H9 (cell line): ENCODE measurements around the gene ATRNL1. TPM values are rescaled to one million over a fixed set of nuclear protein-coding genes. Genes with fewer than 3 reads are reported as not detected.

Source experiments
- DNase-seq: peaks from one replicate; pipeline ENCODE4 v3.0.0-alpha.2; 2017
- H2AFZ ChIP-seq: one replicate; pipeline ENCODE4 v1.6.1; 2013; ENCODE audit warnings: mild to moderate bottlenecking, low read length, control low read depth, moderate library complexity
- H2AK5ac ChIP-seq: 2 replicates; pipeline ENCODE4 v1.6.1; 2013; ENCODE audit warnings: low read length, control low read depth, mixed read lengths; ENCODE audit not compliant: insufficient read length
- H2BK120ac ChIP-seq: one replicate; pipeline ENCODE4 v1.6.1; 2013; ENCODE audit warnings: low read depth, mild to moderate bottlenecking, low read length, control low read depth, inconsistent platforms; ENCODE audit not compliant: poor library complexity, severe bottlenecking
- H2BK12ac ChIP-seq: 2 replicates; pipeline ENCODE4 v1.6.1; 2013; ENCODE audit warnings: low read length, control low read depth, mixed read lengths, low read depth; ENCODE audit not compliant: insufficient read length
- H2BK15ac ChIP-seq: 2 replicates; pipeline ENCODE4 v1.6.1; 2013; ENCODE audit warnings: low read depth, low read length, control low read depth
- H2BK20ac ChIP-seq: one replicate; pipeline ENCODE4 v1.6.1; 2013; ENCODE audit warnings: low read depth, mild to moderate bottlenecking, low read length, control low read depth, inconsistent platforms; ENCODE audit not compliant: poor library complexity, severe bottlenecking
- H2BK5ac ChIP-seq: 2 replicates; pipeline ENCODE4 v1.6.1; 2013; ENCODE audit warnings: low read length, control low read depth, mixed read lengths; ENCODE audit not compliant: insufficient read length
- H3K14ac ChIP-seq: 2 replicates; pipeline ENCODE4 v1.6.1; 2013; ENCODE audit warnings: low read length, control low read depth; ENCODE audit not compliant: insufficient read depth
- H3K18ac ChIP-seq: 2 replicates; pipeline ENCODE4 v1.6.1; 2013; ENCODE audit warnings: low read depth, mild to moderate bottlenecking, mixed read lengths, low read length, control low read depth; ENCODE audit not compliant: insufficient read length
- H3K23ac ChIP-seq: 2 replicates; pipeline ENCODE4 v1.6.1; 2013; ENCODE audit warnings: low read length, control low read depth, mixed read lengths, low read depth; ENCODE audit not compliant: insufficient read length
- H3K23me2 ChIP-seq: 2 replicates; pipeline ENCODE4 v1.6.1; 2013; ENCODE audit warnings: low read depth, mild to moderate bottlenecking, mixed read lengths, low read length, control low read depth; ENCODE audit not compliant: insufficient read length, poor library complexity, severe bottlenecking
- H3K27ac ChIP-seq: 2 replicates; pipeline ENCODE4 v1.5.1; 2013; ENCODE audit warnings: low read length, control low read depth, mixed read lengths, low read depth; ENCODE audit not compliant: insufficient read length
- H3K27me3 ChIP-seq: 2 replicates; pipeline ENCODE4 v1.6.1; 2013; ENCODE audit warnings: low read length, control low read depth, inconsistent platforms; ENCODE audit not compliant: insufficient read depth
- H3K4ac ChIP-seq: 2 replicates; pipeline ENCODE4 v1.6.1; 2013; ENCODE audit warnings: low read depth, mild to moderate bottlenecking, control low read depth, inconsistent platforms, low read length, moderate library complexity
- H3K4me1 ChIP-seq: 2 replicates; pipeline ENCODE4 v1.6.1; 2013; ENCODE audit warnings: low read length, control low read depth, inconsistent platforms; ENCODE audit not compliant: insufficient read depth
- H3K4me2 ChIP-seq: 2 replicates; pipeline ENCODE4 v1.6.1; 2013; ENCODE audit warnings: low read length, control low read depth, mixed read lengths; ENCODE audit not compliant: insufficient read length, insufficient read depth
- H3K56ac ChIP-seq: 2 replicates; pipeline ENCODE4 v1.6.1; 2013; ENCODE audit warnings: low read depth, mild to moderate bottlenecking, mixed read lengths, low read length, control low read depth; ENCODE audit not compliant: insufficient read length
- H3K79me1 ChIP-seq: 2 replicates; pipeline ENCODE4 v1.6.1; 2013; ENCODE audit warnings: low read depth, mild to moderate bottlenecking, moderate library complexity, low read length, control low read depth, inconsistent platforms; ENCODE audit not compliant: insufficient read depth, poor library complexity, severe bottlenecking
- H3K79me2 ChIP-seq: 2 replicates; pipeline ENCODE4 v1.6.1; 2013; ENCODE audit warnings: low read length, control low read depth, inconsistent platforms; ENCODE audit not compliant: insufficient read depth
- H3K9ac ChIP-seq: 2 replicates; pipeline ENCODE4 v1.6.1; 2013; ENCODE audit warnings: low read length, control low read depth, mixed read lengths; ENCODE audit not compliant: insufficient read length; ENCODE audit errors: extremely low read depth
- H3K9me3 ChIP-seq: one replicate; pipeline ENCODE4 v1.6.1; 2013; ENCODE audit warnings: low read depth, low read length, inconsistent platforms; ENCODE audit not compliant: control insufficient read depth
- H3T11ph ChIP-seq: one replicate; pipeline ENCODE4 v1.6.1; 2013; ENCODE audit warnings: mild to moderate bottlenecking, low read length, control low read depth, inconsistent platforms
- H4K20me1 ChIP-seq: one replicate; pipeline ENCODE4 v1.6.1; 2013; ENCODE audit not compliant: control insufficient read depth, insufficient read length, insufficient read depth
- H4K5ac ChIP-seq: 2 replicates; pipeline ENCODE4 v1.6.1; 2013; ENCODE audit warnings: low read depth, mild to moderate bottlenecking, mixed read lengths, low read length, control low read depth; ENCODE audit not compliant: insufficient read length
- H4K8ac ChIP-seq: replicated peaks from 2 replicates; pipeline ENCODE4 v1.6.1; 2013; ENCODE audit warnings: low read length, control low read depth, mixed read lengths, low read depth; ENCODE audit not compliant: insufficient read length
- H4K91ac ChIP-seq: 2 replicates; pipeline ENCODE4 v1.6.1; 2013; ENCODE audit warnings: low read depth, mild to moderate bottlenecking, moderate library complexity, mixed read lengths, low read length, control low read depth; ENCODE audit not compliant: insufficient read length
- H3K27ac Mint-ChIP-seq, 3 experiments: 2 replicates in 2 of 3; 3 replicates in 1 of 3; pipeline ENCODE4 v1.8.0; 2020 to 2021; ENCODE audit warnings: mixed read lengths in 3 of 3, mild to moderate bottlenecking in 1 of 3, moderate library complexity in 1 of 3
- H3K27me3 Mint-ChIP-seq: 2 replicates; pipeline ENCODE4 v1.8.0; 2021; ENCODE audit warnings: low read depth, mild to moderate bottlenecking, moderate library complexity, mixed read lengths
- H3K36me3 Mint-ChIP-seq, 3 experiments: 2 replicates in 2 of 3; 3 replicates in 1 of 3; pipeline ENCODE4 v1.8.0; 2020 to 2021; ENCODE audit warnings: low read depth in 3 of 3, mixed read lengths in 3 of 3; ENCODE audit not compliant: insufficient read depth in 1 of 3
- H3K4me1 Mint-ChIP-seq, 2 experiments: 2 replicates each; pipeline ENCODE4 v1.8.0; 2020; ENCODE audit warnings: mixed read lengths in 2 of 2
- H3K4me3 Mint-ChIP-seq, 2 experiments: 2 replicates in 1 of 2; 3 replicates in 1 of 2; pipeline ENCODE4 v1.8.0; 2020 to 2021; ENCODE audit warnings: mild to moderate bottlenecking in 2 of 2, mixed read lengths in 2 of 2, moderate library complexity in 1 of 2
- H3K9me3 Mint-ChIP-seq, 2 experiments: 2 replicates in 1 of 2; 3 replicates in 1 of 2; pipeline ENCODE4 v1.8.0; 2020; ENCODE audit warnings: mild to moderate bottlenecking in 2 of 2, mixed read lengths in 2 of 2, moderate library complexity in 1 of 2
- WGBS: extraction: QIAGEN DNeasy Blood & Tissue Kit; methylation state at CpG from one replicate; pipeline ENCODE4 v1.1.7; 2013; ENCODE audit warnings: missing lambda C conversion rate, low lambda C conversion rate, mixed read lengths; ENCODE audit not compliant: insufficient read length; ENCODE audit errors: extremely low coverage; 5-methylcytosine and 5-hydroxymethylcytosine counted together
- total RNA-seq: library from RNA; stranded (reverse); gene quantifications from 2 replicates; pipeline ENCODE4 v1.2.1, GENCODE V29; 2021
- TF ChIP-seq, protein P1 (sequence below): fragments of 200-600 bp; sonication (generic); conservative IDR thresholded peaks from 3 replicates; pipeline ENCODE4 v1.8.0; 2021; ENCODE audit warnings: antibody characterized with exemption, mild to moderate bottlenecking

ATRNL1 gene
- total RNA-seq, 1 experiment from 2014 or later, result 9.2 TPM

DNA sequence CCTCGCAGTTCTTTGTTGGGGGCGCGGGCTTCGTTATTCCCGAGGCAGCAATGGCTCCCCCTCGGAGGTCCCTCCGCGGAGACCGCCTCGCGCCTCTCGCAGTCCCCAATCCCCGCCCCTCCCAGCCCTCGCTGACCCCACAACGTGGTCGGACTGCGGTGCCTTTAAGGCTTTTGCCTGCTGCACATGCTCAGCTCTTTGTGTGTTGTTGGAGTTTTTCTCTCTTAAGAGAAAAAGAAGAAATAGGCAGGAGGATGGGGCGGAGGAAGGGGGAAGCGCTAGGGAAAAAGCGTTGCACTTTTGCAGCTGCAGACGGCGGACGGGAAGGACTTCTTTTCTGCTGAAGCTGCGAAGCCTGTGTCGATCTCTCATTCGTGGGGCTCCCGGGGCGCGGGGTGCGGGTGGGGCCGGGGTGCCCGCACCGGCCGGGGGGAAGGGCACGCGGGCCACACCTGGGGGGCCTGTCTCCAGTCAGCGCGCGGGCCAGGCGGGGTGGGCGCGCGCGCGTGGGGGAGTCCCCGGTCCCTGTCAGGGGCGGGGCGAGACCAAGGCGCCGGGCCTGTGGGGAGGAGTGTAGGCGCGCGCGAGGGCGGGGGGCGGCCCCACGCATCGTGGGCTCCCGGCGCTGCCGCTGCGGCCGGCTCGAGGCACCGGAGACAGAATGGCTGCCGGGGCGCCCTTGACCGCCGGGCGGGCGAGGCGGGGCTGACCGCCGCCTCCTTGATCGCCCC is 445 bp upstream of the ATRNL1 start:
- peak overlapping the region; percentile 89 for H3K14ac ChIP-seq
- H3K9me3 Mint-ChIP-seq, result peaks cover 2 to 4% of the 10 kb centered on the region in 2 experiments; a peak in 4 of 5 replicates
- H2BK12ac ChIP-seq, result no peak overlapping the region
- H3K4me2 ChIP-seq, result peak overlapping the region; percentile 60
- peak overlapping the region; percentile 82 to 92 for H3K4me3 Mint-ChIP-seq
- H3K4me1 Mint-ChIP-seq, result peaks cover 33 to 34% of the 10 kb centered on the region in 2 experiments
- peak; percentile 65 for DNase-seq
- no peak overlapping the region for H4K91ac ChIP-seq
- H3K23me2 ChIP-seq, result peaks cover 10% of the 10 kb centered on the region
- no peak overlapping the region for H4K8ac ChIP-seq
- no CpG with 5 or more reads among the region's 75 CpGs for WGBS
- peaks cover 34% of the 10 kb centered on the region for H3K27me3 Mint-ChIP-seq
- H2BK20ac ChIP-seq, result no peak overlapping the region
- no peaks in the 10 kb centered on the region; the same call in 1 of the 2 replicates for H3K79me2 ChIP-seq
- no peak overlapping the region for H2AK5ac ChIP-seq
- no peaks in the 10 kb centered on the region for H3K79me1 ChIP-seq
- H3K4ac ChIP-seq, result no peak overlapping the region
- no peaks in the 10 kb centered on the region for H4K20me1 ChIP-seq
- H2BK5ac ChIP-seq, result no peak overlapping the region
- H3K27me3 ChIP-seq, result peaks cover 4% of the 10 kb centered on the region; the same call in 1 of the 2 replicates
- no peak overlapping the region for H3K27ac ChIP-seq
- no peak overlapping the region for H3K56ac ChIP-seq
- peaks cover 3% of the 10 kb centered on the region; the same call in 1 of the 2 replicates for H3K4me1 ChIP-seq
- H3K36me3 Mint-ChIP-seq, result peaks cover 2 to 4% (median 3%) of the 10 kb centered on the region in 3 experiments; a peak in 5 of 7 replicates
- H4K5ac ChIP-seq, result no peak overlapping the region
- no peak overlapping the region for H3T11ph ChIP-seq
- H2AFZ ChIP-seq, result peak overlapping the region; percentile 5
- TF ChIP-seq, protein P1, sequence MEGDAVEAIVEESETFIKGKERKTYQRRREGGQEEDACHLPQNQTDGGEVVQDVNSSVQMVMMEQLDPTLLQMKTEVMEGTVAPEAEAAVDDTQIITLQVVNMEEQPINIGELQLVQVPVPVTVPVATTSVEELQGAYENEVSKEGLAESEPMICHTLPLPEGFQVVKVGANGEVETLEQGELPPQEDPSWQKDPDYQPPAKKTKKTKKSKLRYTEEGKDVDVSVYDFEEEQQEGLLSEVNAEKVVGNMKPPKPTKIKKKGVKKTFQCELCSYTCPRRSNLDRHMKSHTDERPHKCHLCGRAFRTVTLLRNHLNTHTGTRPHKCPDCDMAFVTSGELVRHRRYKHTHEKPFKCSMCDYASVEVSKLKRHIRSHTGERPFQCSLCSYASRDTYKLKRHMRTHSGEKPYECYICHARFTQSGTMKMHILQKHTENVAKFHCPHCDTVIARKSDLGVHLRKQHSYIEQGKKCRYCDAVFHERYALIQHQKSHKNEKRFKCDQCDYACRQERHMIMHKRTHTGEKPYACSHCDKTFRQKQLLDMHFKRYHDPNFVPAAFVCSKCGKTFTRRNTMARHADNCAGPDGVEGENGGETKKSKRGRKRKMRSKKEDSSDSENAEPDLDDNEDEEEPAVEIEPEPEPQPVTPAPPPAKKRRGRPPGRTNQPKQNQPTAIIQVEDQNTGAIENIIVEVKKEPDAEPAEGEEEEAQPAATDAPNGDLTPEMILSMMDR, result no peak
- H3K23ac ChIP-seq, result no peak overlapping the region
- H2BK15ac ChIP-seq, result no peak overlapping the region
- H3K9me3 ChIP-seq, result no peaks in the 10 kb centered on the region
- peak overlapping the region; percentile 42 for H3K9ac ChIP-seq
- peak overlapping the region in 1 of 3 experiments; percentile 94; a peak in 3 of 7 replicates for H3K27ac Mint-ChIP-seq
- H3K18ac ChIP-seq, result peak overlapping the region; percentile 16
- peak overlapping the region; percentile 54 for H2BK120ac ChIP-seq
